ENCODE data around the gene STEAP1.
"Not testable (repeated sequence)": the region's sequence is repeated elsewhere in the genome, so short reads cannot be mapped to it uniquely, and the experiment has no call there.

Gene STEAP1

GRCh38 chr7:90173127-90173844 is 19.0 kb downstream of the STEAP1 start:
- no peak for DNase-seq (ENCODE audit: low read depth in 3 of 3)

GRCh38 chr7:90175667-90176066 is 21.4 kb downstream of the STEAP1 start:
- DNase-seq (ENCODE audit: low read depth in 3 of 3) = no peak

DNA sequence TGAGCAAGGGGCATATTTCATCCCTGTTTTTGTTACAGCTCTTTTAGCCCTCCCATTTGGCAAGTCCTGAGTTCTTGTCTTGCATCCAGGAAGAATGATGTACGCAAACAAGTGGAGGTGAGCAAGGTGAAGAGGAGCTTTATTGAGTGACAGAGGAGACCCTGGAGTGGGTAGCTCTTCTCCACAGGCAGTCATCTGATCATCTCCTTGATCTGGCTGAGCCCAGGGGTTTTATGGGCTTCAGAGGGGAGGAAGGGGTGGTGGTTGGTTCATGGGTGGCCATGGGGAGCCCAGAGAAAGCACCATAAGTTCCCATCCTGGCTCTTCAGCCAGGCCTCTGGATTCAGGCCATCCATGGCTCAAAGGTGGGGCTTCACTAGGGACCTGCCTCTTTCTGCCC is 21.9 kb downstream of the STEAP1 start:
- DNase-seq (ENCODE audit: low read depth in 3 of 3) = no peak

DNA sequence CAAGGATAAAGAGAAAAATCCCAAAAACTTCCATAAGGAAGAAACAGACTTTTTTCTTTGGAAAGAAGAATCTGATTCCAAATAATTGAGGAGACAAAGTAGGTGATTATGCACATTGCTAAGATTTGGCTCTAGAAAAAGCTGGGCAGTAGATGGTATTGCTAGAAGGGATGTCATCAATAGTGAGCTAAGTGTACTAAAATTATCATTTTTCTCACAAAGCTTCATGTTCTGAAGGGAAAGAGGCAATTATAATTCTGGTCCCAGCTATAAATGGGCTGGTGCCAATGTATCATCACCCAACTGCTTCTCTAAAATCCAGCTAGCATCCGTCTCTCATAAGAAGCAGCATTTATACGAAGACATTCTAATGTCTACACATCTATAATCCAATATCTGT is 23.9 kb downstream of the STEAP1 start:
- DNase-seq (ENCODE audit: low read depth in 3 of 3) = no peak

DNA sequence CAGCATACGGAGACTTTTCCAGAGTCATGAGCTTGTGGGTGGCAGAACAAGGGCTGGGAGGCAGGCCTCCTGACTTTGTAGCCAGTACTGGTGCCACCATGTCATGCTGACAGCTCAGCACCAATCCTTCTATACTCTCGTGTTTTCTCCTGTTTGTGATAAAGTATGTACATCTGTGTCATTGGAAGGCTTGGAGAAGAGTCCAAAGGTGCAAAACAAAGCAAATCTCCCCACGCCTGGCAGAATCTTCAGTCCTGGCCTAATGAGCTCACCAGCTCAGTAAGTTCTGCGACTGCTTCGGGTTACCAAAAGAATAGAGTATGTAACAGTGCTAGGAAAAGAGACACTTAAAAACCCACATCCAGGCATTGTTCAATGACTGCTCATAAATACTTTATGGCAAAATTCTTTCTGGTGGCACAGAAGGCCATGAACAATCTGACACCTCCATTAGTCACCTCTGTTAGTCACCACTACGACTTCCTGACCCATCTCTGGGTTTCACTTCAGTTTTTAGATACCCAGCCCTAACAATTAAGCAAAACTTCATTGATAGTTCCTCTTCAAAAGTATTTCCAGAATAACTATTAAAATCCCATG is 24.5 kb downstream of the STEAP1 start:
- no peak for DNase-seq (ENCODE audit: low read depth in 3 of 3)

GRCh38 chr7:90180011-90180585 is 25.8 kb downstream of the STEAP1 start:
- no peak for DNase-seq (ENCODE audit: low read depth in 3 of 3)

- DNase-seq (ENCODE audit: low read depth in 3 of 3) = no peak
Measured at GRCh38 chr7:90180649-90181048, 26.4 kb downstream of the STEAP1 start.

DNA sequence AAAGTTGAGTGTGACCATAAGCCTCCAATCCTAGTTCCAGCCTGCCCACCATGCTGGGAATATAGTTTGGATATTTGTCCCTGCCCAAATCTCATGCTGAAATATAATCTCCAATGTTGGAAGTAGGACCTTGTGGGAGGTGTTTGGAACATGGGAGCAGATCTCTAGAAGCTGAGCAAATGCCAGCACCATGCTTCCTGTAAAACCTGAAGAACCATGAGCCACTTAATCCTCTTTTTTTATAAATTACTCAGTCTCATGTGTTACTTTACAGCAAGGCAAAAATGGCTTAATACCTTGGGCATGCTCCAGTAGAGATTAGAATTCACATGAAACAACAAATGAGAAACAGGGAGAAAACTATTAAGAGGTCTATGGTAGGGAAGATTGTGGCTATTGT is 27.2 kb downstream of the STEAP1 start:
- DNase-seq (ENCODE audit: low read depth in 3 of 3) = no peak

GRCh38 chr7:90186290-90186689 is 32.0 kb downstream of the STEAP1 start:
- not testable (repeated sequence) for DNase-seq (ENCODE audit: low read depth in 3 of 3)

- no peak for DNase-seq (ENCODE audit: low read depth in 3 of 3)
Measured at GRCh38 chr7:90187507-90188050, 33.3 kb downstream of the STEAP1 start.

DNA sequence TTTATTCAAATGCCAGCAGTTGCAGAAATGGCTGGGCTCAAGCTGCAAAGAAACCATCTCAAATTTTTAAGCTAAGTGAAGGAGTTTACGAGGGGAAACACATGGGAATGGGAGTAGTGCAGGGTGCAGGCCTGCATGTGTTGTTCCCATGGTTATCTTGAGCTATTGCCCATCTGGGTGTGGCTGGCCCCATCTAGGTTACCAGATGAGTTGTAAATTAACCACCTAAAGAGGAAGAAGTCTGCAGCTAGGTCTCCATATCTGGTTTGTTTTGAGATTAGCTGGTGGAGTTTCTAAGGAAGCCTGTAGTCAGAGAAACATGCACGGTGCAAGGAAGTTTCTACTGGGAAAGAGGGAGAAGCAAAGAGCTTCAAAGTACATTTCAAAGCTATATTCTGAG is 34.0 kb downstream of the STEAP1 start:
- DNase-seq (ENCODE audit: low read depth in 3 of 3) = no peak

DNA sequence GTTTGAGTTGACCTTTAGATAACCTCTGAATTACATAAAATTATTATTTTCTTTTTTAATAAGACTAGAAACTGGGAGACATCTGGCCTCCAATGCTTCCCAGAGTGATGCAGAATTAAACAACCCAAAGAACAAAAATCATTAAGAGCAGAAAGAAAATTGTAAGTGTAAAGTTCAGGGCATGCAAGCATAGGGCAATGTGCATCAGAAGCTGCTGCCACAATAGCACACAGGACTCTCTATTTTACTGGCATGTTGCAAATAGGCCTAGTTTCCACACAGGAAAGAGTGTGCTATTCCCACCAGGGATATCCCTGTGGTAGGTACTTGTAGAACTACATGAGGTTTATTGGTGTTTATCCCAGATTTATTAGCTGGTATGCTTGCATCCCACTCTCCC is 36.7 kb downstream of the STEAP1 start:
- no peak for DNase-seq (ENCODE audit: low read depth in 3 of 3)

DNA sequence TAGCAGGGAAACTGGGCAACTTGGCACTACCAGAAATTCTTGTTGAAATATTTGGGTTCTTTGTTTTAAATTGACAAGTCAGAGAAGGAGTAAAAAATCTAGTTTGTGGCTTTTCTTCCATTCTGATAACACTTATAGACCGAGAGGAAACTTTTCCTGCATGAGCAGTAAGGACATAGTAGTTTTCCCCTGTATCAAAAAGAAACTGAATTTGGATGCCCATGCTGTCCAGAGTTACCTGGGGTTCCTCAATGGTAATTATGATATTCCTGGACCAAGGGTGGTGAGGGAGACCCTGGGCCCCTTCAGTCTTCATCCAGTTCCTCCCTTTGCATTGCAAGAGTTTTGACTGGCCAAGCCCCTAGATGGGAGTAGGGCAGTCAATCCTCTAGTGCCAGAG is 37.4 kb downstream of the STEAP1 start:
- DNase-seq (ENCODE audit: low read depth in 3 of 3) = no peak

- no peak for DNase-seq (ENCODE audit: low read depth in 3 of 3)
Measured at GRCh38 chr7:90192876-90193750, 38.8 kb downstream of the STEAP1 start.

- no peak for DNase-seq (ENCODE audit: low read depth in 3 of 3)
Measured at GRCh38 chr7:90194911-90195809, 40.9 kb downstream of the STEAP1 start.

DNA sequence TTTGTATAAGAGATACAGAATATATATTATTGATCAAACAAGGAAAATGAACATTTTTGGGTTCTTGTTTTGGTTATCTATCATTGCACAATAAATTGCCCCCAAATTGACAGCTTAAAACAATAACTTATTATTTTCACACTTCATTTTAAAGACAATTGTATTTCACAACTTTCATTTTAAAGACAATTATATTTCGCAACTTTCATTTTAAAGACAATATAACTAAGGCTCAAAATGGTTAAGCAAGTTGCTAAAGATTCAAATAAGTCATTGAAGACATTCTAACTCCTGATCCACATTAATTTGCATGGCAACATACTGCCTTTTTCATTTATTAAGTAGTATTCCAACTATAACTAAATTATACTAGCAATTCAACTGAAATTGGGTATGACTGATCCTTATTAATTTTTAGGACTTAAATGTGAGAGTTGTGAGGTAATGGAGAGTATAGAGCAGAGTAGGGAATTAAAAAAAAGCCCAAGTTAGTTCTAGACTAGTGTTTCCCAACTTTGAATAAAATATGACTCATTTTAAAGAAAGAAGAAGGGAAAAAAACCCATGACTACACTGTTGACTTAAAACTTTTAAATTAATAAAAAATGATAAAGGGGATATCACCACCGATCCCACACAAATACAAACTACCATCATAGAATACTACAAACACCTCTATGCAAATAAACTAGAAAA is 47.4 kb downstream of the STEAP1 start:
- no peak for DNase-seq (ENCODE audit: low read depth in 3 of 3)

- DNase-seq (ENCODE audit: low read depth in 3 of 3) = no peak
Measured at GRCh38 chr7:90207956-90208355, 53.7 kb downstream of the STEAP1 start.

GRCh38 chr7:90209776-90210175 is 55.5 kb downstream of the STEAP1 start:
- no peak for DNase-seq (ENCODE audit: low read depth in 3 of 3)

GRCh38 chr7:90210475-90210874 is 56.2 kb downstream of the STEAP1 start:
- DNase-seq (ENCODE audit: low read depth in 3 of 3) = no peak

DNA sequence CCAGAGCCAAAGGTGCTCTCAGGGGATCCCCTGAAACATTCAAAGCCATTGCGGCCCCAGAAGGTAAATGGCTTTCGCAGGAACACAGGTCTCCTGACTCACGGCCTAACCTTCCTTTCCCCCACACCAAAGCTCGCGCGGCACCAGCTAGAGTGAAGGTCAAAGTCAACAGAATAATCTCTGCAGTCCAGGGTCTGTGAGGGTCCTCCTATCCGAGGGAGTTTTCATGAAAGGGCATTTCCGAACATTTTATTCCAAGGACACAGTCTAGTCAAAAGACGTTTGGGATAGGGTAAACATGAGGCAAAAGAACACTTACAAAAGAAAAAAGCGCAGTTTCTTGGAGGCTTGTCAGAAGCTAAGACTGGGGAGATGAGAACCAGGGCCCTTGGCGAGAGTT is 56.7 kb downstream of the STEAP1 start:
- DNase-seq (ENCODE audit: low read depth in 3 of 3) = no peak

Measured in stimulated activated CD4-positive, alpha-beta T cell treated with anti-CD3 and anti-CD28 coated beads, TNF-alpha, amount 100 ng/mL, for 4 hours (primary cell).